Measurements from ENCODE around the gene CALHM3.
A peak's percentile ranks its signal among the peaks of the same experiment; 100 is the strongest.

The CALHM3 gene

GRCh38 chr10:103456074-103456660 is 22.9 kb downstream of the CALHM3 start:
- Mint-ChIP-seq H3K9me3 (no peaks in the 10 kb centered on the region), H3K27me3 (peaks cover 2% of the 10 kb centered on the region), H3K36me3 (peaks cover 6% of the 10 kb centered on the region), H3K4me1 (peaks cover 57% of the 10 kb centered on the region), H3K4me3 (no peak overlapping the region), H3K27ac (no peak overlapping the region)
- DNase-seq: no peak
- CTCF ChIA-PET: interaction anchor here (1.0 to 1.2 kb wide), 4 partner anchors 10 to 40 kb away, joined by 3 to 5 read pairs (median 4); no protein-coding TSS in a partner anchor

GRCh38 chr10:103455235-103455634 is 23.8 kb downstream of the CALHM3 start:
- no peak overlapping the region for H3K4me3 Mint-ChIP-seq
- H3K9me3 Mint-ChIP-seq: no peaks in the 10 kb centered on the region
- CTCF ChIA-PET: interaction anchor here (0.7 to 2.1 kb wide), 5 partner anchors 26 to 39 kb away, joined by 3 to 7 read pairs (median 4); no protein-coding TSS in a partner anchor
- H3K27ac Mint-ChIP-seq: no peak overlapping the region
- peaks cover 66% of the 10 kb centered on the region for H3K4me1 Mint-ChIP-seq
- peaks cover 14% of the 10 kb centered on the region for H3K36me3 Mint-ChIP-seq
- no peak for DNase-seq
- H3K27me3 Mint-ChIP-seq: no peaks in the 10 kb centered on the region

DNA sequence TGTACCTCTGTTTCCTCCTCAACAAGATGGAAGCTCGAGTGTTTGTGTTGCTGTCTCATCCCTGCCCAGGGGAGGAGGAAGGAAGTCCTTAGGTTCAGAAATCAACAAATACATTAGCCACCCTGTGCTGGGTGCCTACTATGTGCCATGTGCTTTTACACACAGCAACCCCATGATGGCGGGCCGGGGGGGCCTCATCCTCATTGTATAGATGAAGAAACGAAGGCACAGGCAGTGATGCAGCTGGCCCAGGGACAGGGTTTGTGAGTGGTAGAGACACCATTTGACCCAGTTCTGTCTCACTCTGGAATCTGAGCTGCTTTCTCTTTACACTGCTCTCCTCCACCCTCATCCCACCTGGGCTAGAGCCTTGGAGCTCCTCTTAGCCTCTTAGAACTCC is 25.0 kb downstream of the CALHM3 start:
- no peak for DNase-seq
- H3K9me3 Mint-ChIP-seq: no peaks in the 10 kb centered on the region
- CTCF ChIA-PET: interaction anchor here (0.7 to 2.1 kb wide), 4 partner anchors 22 to 36 kb away, joined by 3 to 7 read pairs (median 4); no protein-coding TSS in a partner anchor
- H3K4me3 Mint-ChIP-seq: peak overlapping the region; percentile 99
- peaks cover 66% of the 10 kb centered on the region for H3K4me1 Mint-ChIP-seq
- H3K27ac Mint-ChIP-seq: no peak overlapping the region
- H3K27me3 Mint-ChIP-seq: no peaks in the 10 kb centered on the region
- peaks cover 26% of the 10 kb centered on the region for H3K36me3 Mint-ChIP-seq

GRCh38 chr10:103452506-103453230 is 26.4 kb downstream of the CALHM3 start:
- H3K27ac Mint-ChIP-seq: peak overlapping the region; percentile 91
- CTCF ChIA-PET: interaction anchor here (0.9 to 5.2 kb wide), 8 partner anchors 10 to 37 kb away, joined by 3 to 34 read pairs (median 6); no protein-coding TSS in a partner anchor
- no peaks in the 10 kb centered on the region for H3K9me3 Mint-ChIP-seq
- H3K27me3 Mint-ChIP-seq: no peaks in the 10 kb centered on the region
- H3K36me3 Mint-ChIP-seq: peaks cover 39% of the 10 kb centered on the region
- no peak for DNase-seq
- peak overlapping the region; percentile 99 for H3K4me3 Mint-ChIP-seq
- H3K4me1 Mint-ChIP-seq: peaks cover 69% of the 10 kb centered on the region

- Mint-ChIP-seq H3K27ac (peak within 1 kb of the TSS; percentile 91), H3K9me3 (no peaks in the 10 kb centered on the region), H3K4me3 (peak within 1 kb of the TSS; percentile 99), H3K4me1 (peaks cover 72% of the 10 kb centered on the region), H3K36me3 (peaks cover 46% of the 10 kb centered on the region), H3K27me3 (no peaks in the 10 kb centered on the region)
- CTCF ChIA-PET: interaction anchor here (1.2 to 5.2 kb wide), 8 partner anchors 11 to 36 kb away, joined by 3 to 34 read pairs (median 6); no protein-coding TSS in a partner anchor
- DNase-seq: peak; percentile 77
These were observed 27.1 kb downstream of the CALHM3 start, which contains the start of gene CALHM2 for GRCh38 chr10:103451831-103452505. Gene CALHM2 (minus strand): TSS chr10:103452370. CDS start chr10:103449941, 2,429 bp downstream.

DNA sequence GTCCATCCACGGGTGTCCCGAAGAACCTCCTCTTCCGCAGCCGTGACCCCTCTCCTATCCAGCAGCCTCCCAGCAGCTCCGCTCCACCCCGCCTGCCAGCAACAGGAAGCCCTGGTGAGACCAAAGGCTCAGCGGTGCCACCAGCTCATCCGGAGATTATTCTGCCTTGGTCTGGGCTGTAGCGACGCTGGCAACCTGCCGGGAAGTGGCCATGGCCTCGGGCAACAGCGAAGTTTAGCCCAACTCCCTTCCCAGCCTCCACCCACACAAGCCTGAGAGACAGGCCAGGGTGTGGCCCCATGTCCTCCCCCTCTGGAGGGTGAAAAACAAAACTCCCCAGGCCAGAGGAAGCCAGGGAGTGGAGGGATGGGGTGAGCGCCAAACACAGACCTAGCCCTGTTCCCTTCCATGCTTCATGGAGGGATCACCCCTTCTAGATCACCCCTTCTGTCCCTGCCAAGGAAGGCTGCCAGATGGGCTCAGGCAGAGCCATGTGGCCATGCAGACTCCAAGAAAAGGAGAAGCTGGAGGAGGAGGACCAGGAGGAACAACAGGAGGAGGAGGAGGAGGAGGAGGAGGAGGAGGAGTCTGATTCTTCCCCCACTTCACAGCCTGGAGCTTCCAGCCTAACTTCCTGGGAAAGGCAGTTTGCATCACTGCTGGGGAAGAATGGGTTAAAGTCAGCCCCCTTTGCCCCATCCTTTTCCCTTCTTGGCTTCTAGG is 27.8 kb downstream of the CALHM3 start:
- Mint-ChIP-seq H3K9me3 (no peaks in the 10 kb centered on the region), H3K36me3 (peaks cover 51% of the 10 kb centered on the region), H3K4me3 (peak overlapping the region; percentile 99), H3K27ac (peak overlapping the region; percentile 91), H3K27me3 (no peaks in the 10 kb centered on the region), H3K4me1 (peaks cover 72% of the 10 kb centered on the region)
- peak; percentile 73 for DNase-seq
- CTCF ChIA-PET: interaction anchor here (0.8 to 5.2 kb wide), 8 partner anchors 12 to 35 kb away, joined by 3 to 34 read pairs (median 6); no protein-coding TSS in a partner anchor

DNA sequence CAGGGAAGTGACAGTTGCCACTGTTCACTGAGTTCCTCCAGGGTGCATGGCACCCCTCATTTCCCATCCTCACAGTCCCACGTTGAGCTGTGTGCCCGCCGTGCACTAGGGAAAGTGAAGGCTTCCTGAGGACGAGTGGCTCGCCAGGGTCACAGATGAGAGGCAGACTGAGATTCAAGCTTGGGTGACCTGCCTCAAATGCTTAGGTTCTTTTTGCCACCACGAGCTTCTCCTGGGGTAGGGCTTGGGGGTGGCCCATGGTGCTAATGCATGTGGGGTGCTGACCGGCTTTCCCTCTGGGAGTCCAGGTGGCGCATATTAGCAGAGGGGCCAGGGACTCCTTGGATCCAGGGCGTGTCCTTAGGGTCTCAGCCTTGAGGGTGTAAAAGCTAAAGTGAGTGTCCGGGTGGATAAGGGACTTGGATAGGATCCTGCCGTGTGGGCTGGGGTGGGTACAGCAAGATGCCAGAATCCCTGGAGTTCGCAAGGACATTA is 28.8 kb downstream of the CALHM3 start:
- Mint-ChIP-seq H3K9me3 (no peaks in the 10 kb centered on the region), H3K4me3 (peak overlapping the region; percentile 99), H3K36me3 (peaks cover 58% of the 10 kb centered on the region), H3K4me1 (peaks cover 76% of the 10 kb centered on the region), H3K27ac (peak overlapping the region; percentile 91), H3K27me3 (no peaks in the 10 kb centered on the region)
- CTCF ChIA-PET: interaction anchor here (0.5 to 5.2 kb wide), 7 partner anchors 17 to 143 kb away, joined by 3 to 34 read pairs (median 5); no protein-coding TSS in a partner anchor
- no peak for DNase-seq

DNA sequence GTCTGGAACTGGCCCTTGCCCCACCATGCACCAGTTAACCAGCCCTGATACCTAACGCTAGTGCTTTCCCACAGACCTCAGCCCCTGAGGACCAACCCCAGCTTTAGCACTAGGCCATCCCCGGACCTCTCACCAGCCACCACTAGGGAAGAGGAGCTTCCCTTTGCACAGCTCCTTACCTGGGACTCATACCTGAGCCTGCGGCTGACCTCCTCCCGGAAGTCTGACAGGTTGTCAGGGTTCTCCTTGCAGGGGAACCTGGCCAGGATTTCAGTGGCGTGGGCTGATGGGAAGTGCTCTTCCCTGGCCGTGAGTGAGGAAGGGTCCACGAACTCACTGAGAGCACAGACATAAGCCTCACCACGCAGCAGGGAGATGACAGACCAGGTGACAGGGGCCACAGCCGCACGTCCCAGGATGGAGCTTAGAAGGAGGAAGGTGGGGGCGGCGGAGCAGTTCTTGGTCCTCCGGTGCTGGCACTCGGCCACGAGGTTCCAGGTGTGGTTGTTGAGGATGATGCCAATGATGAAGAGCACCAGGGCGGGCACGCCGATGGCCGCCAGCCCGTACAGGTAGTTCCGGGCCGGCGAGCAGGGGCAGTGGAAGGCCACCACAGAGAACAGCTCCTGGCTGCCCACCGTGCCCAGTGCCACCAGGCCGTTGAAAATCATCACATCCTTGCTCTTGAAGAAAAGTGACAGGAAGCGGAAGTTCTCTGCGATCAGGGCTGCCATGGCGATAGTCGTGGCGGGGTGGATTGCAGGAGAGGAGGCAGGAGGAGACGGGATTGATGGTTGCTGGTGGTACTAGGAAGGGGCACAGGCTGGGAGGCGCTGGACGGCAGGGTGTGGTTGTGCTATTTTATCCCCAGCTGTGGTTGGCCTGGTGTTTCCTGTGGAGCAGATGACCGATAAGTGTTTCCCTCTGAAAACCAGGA is 29.6 kb downstream of the CALHM3 start:
- Mint-ChIP-seq H3K27ac (peak overlapping the region; percentile 86), H3K27me3 (no peaks in the 10 kb centered on the region), H3K4me1 (peaks cover 77% of the 10 kb centered on the region), H3K4me3 (peak overlapping the region; percentile 99), H3K9me3 (no peaks in the 10 kb centered on the region), H3K36me3 (peaks cover 65% of the 10 kb centered on the region)
- DNase-seq: no peak
- CTCF ChIA-PET: interaction anchor here (0.5 to 5.2 kb wide), 5 partner anchors 25 to 143 kb away, joined by 3 to 34 read pairs (median 5); no protein-coding TSS in a partner anchor

DNA sequence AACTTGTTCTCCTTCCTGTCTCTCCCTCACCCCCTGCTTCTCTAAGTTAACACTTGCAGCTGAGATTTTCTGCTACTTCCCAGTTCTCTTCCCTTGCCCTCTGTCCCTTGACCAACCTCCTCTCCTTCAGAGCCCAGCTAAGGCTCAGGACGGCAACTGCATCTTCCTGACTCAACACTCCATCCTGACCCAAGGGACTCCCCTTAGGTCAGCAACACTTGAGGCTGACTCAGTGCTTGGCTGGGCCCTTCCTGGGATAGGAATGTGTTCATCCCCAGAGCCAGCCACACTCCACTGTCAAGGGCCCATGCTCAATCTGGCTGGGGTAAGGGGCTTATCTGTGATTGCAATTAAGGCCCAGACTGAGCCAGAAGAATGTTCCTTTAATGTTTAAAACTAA is 30.3 kb downstream of the CALHM3 start:
- H3K27ac Mint-ChIP-seq: peak overlapping the region; percentile 53
- H3K4me3 Mint-ChIP-seq: peak overlapping the region; percentile 99
- H3K4me1 Mint-ChIP-seq: peaks cover 70% of the 10 kb centered on the region
- H3K9me3 Mint-ChIP-seq: no peaks in the 10 kb centered on the region
- H3K27me3 Mint-ChIP-seq: no peaks in the 10 kb centered on the region
- H3K36me3 Mint-ChIP-seq: peaks cover 72% of the 10 kb centered on the region
- no peak for DNase-seq
- CTCF ChIA-PET: interaction anchor here (1.8 to 5.2 kb wide), 3 partner anchors 24 to 36 kb away, joined by 5 to 34 read pairs (median 33); no protein-coding TSS in a partner anchor

DNA sequence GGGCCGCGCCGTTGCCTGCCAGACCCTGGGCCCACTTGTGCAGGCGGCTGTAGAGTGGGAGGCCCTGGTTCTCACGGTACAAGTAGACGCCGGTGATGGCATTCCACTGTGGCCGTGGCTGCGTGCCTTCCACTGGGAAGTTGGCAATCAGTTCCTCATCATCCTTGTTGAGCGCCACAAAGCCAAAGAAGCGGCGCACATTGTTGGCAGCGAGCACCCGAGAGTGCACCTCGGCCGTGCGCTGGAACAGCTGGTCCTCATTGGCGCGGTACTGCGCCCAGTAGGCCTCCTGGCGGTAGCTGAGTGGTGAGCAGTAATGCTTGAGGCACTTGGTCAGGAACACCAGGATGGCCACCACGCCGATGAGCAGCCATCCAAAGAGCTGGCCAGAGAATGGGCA is 31.9 kb downstream of the CALHM3 start:
- Mint-ChIP-seq H3K4me3 (peak overlapping the region; percentile 31), H3K9me3 (no peaks in the 10 kb centered on the region), H3K27me3 (no peaks in the 10 kb centered on the region), H3K27ac (peak overlapping the region; percentile 66), H3K4me1 (peaks cover 56% of the 10 kb centered on the region), H3K36me3 (peaks cover 82% of the 10 kb centered on the region)
- CTCF ChIA-PET: no interaction called here
- DNase-seq: no peak

- H3K4me3 Mint-ChIP-seq: no peak overlapping the region
- DNase-seq: no peak
- peak overlapping the region; percentile 64 for H3K27ac Mint-ChIP-seq
- peaks cover 81% of the 10 kb centered on the region for H3K36me3 Mint-ChIP-seq
- H3K4me1 Mint-ChIP-seq: peaks cover 50% of the 10 kb centered on the region
- no peaks in the 10 kb centered on the region for H3K27me3 Mint-ChIP-seq
- CTCF ChIA-PET: interaction anchor here (1.2 kb wide), 1 partner anchor 39 kb away, joined by 3 read pairs; no protein-coding TSS in a partner anchor
- H3K9me3 Mint-ChIP-seq: no peaks in the 10 kb centered on the region
These were observed 33.1 kb downstream of the CALHM3 start for GRCh38 chr10:103445767-103446567.

GRCh38 chr10:103445366-103445765 is 33.7 kb downstream of the CALHM3 start:
- Mint-ChIP-seq H3K27me3 (no peaks in the 10 kb centered on the region), H3K27ac (peak overlapping the region; percentile 26), H3K4me1 (peaks cover 44% of the 10 kb centered on the region), H3K9me3 (no peaks in the 10 kb centered on the region), H3K36me3 (peaks cover 79% of the 10 kb centered on the region), H3K4me3 (no peak overlapping the region)
- DNase-seq: no peak
- CTCF ChIA-PET: no interaction called here

Measured in activated naive CD4-positive, alpha-beta T cell treated with anti-CD3 and anti-CD28 coated beads, Interleukin-2, amount 10 ng/mL, durations not matched to agents 7 days and 5 days (primary cell).